GM12878 (cell line): ENCODE measurements around the gene ARHGEF37.

ENCODE experiments used
- POLR2A ChIP-seq: IDR thresholded peaks from 2 replicates; pipeline ENCODE4 v1.6.1; 2011; ENCODE audit warnings: low read depth, mild to moderate bottlenecking, low read length
- TBL1XR1 ChIP-seq: IDR thresholded peaks from 2 replicates; pipeline ENCODE4 v1.6.1; 2012; ENCODE audit warnings: low read depth, low read length, improper control_type of control experiment
- TCF7 ChIP-seq: IDR thresholded peaks from 2 replicates; pipeline ENCODE4 v1.6.1; 2014; ENCODE audit warnings: antibody characterized with exemption, borderline replicate concordance
- TF ChIP-seq, protein P1 (sequence below): fragments of 450-650 bp; IDR thresholded peaks from 2 replicates; pipeline ENCODE4 v1.6.1; 2017; ENCODE audit warnings: antibody characterized with exemption, mild to moderate bottlenecking, moderate library complexity
- TF ChIP-seq, protein P2 (sequence below): fragments of 450-650 bp; formaldehyde crosslinking; IDR thresholded peaks from 2 replicates; pipeline ENCODE4 v1.5.0; 2022; ENCODE audit warnings: mild to moderate bottlenecking, missing genetic modification characterization

DNA sequence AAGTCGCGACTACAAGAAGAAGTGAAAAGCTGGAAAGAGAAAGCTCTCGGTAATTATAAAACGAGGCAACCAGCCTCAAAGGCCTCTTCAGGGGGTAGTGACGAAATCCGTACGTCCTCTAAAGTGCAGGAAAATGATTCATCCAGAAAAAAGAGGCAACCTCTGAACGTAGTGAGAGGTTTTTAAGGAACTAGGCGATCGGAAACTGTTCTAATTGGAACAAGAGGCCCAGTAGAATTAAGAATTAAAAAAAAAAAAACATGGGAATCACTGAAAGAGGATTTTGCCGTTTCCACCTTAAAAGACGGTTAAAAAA is 31.1 kb upstream of the ARHGEF37 start:
- TF ChIP-seq, protein P1, sequence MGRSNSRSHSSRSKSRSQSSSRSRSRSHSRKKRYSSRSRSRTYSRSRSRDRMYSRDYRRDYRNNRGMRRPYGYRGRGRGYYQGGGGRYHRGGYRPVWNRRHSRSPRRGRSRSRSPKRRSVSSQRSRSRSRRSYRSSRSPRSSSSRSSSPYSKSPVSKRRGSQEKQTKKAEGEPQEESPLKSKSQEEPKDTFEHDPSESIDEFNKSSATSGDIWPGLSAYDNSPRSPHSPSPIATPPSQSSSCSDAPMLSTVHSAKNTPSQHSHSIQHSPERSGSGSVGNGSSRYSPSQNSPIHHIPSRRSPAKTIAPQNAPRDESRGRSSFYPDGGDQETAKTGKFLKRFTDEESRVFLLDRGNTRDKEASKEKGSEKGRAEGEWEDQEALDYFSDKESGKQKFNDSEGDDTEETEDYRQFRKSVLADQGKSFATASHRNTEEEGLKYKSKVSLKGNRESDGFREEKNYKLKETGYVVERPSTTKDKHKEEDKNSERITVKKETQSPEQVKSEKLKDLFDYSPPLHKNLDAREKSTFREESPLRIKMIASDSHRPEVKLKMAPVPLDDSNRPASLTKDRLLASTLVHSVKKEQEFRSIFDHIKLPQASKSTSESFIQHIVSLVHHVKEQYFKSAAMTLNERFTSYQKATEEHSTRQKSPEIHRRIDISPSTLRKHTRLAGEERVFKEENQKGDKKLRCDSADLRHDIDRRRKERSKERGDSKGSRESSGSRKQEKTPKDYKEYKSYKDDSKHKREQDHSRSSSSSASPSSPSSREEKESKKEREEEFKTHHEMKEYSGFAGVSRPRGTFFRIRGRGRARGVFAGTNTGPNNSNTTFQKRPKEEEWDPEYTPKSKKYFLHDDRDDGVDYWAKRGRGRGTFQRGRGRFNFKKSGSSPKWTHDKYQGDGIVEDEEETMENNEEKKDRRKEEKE = no peak
- TF ChIP-seq TBL1XR1 = no peak
- TF ChIP-seq TCF7 = no peak
- TF ChIP-seq, protein P2, sequence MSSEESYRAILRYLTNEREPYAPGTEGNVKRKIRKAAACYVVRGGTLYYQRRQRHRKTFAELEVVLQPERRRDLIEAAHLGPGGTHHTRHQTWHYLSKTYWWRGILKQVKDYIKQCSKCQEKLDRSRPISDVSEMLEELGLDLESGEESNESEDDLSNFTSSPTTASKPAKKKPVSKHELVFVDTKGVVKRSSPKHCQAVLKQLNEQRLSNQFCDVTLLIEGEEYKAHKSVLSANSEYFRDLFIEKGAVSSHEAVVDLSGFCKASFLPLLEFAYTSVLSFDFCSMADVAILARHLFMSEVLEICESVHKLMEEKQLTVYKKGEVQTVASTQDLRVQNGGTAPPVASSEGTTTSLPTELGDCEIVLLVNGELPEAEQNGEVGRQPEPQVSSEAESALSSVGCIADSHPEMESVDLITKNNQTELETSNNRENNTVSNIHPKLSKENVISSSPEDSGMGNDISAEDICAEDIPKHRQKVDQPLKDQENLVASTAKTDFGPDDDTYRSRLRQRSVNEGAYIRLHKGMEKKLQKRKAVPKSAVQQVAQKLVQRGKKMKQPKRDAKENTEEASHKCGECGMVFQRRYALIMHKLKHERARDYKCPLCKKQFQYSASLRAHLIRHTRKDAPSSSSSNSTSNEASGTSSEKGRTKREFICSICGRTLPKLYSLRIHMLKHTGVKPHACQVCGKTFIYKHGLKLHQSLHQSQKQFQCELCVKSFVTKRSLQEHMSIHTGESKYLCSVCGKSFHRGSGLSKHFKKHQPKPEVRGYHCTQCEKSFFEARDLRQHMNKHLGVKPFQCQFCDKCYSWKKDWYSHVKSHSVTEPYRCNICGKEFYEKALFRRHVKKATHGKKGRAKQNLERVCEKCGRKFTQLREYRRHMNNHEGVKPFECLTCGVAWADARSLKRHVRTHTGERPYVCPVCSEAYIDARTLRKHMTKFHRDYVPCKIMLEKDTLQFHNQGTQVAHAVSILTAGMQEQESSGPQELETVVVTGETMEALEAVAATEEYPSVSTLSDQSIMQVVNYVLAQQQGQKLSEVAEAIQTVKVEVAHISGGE (CRISPR knock-in tag) = no peak
- TF ChIP-seq POLR2A = no peak
